Skeletal muscle tissue (tissue), 4 donors: ENCODE data around the gene GRM4. TPM values are rescaled to one million over a fixed set of nuclear protein-coding genes. Genes with fewer than 3 reads are reported as not detected.

ENCODE experiments used
- H3K27ac ChIP-seq: one replicate; pipeline ENCODE4 v1.7.0; 2013; ENCODE audit warnings: mild to moderate bottlenecking, low read depth, low read length, inconsistent platforms
- H3K27me3 ChIP-seq, 3 donors: one replicate each; pipeline ENCODE4 v1.7.0; 2013; ENCODE audit warnings: low read length in 3 of 3; ENCODE audit not compliant: control insufficient read depth in 3 of 3, insufficient read depth in 3 of 3
- H3K36me3 ChIP-seq, 3 donors: one replicate each; pipeline ENCODE4 v1.7.0; 2013; ENCODE audit warnings: low read length in 3 of 3; ENCODE audit not compliant: control insufficient read depth in 3 of 3, insufficient read depth in 3 of 3
- H3K4me1 ChIP-seq, 3 donors: one replicate each; pipeline ENCODE4 v1.7.0; 2013; ENCODE audit warnings: low read length in 3 of 3, mild to moderate bottlenecking in 3 of 3; ENCODE audit not compliant: control insufficient read depth in 3 of 3, insufficient read depth in 3 of 3
- H3K4me3 ChIP-seq, 3 donors: one replicate each; pipeline ENCODE4 v1.7.0; 2013; ENCODE audit warnings: low read length in 3 of 3
- H3K9ac ChIP-seq, 3 donors: one replicate each; pipeline ENCODE4 v1.7.0; 2013; ENCODE audit warnings: low read length in 3 of 3, mild to moderate bottlenecking in 3 of 3, moderate library complexity in 2 of 3, low read depth in 1 of 3
- H3K9me3 ChIP-seq, 3 donors: one replicate each; pipeline ENCODE4 v1.7.0; 2013; ENCODE audit warnings: low read length in 3 of 3; ENCODE audit not compliant: control insufficient read depth in 3 of 3
- total RNA-seq: library from RNA; depleted of rRNA; stranded (reverse); fragments of >200 nt; gene quantifications from one replicate; pipeline ENCODE4 v1.2.3, GENCODE V29; 2014
- donor health status: Osteomylitis.

The GRM4 gene
- total RNA-seq, 1 donor from 2014 or later = 1.6 TPM

DNA sequence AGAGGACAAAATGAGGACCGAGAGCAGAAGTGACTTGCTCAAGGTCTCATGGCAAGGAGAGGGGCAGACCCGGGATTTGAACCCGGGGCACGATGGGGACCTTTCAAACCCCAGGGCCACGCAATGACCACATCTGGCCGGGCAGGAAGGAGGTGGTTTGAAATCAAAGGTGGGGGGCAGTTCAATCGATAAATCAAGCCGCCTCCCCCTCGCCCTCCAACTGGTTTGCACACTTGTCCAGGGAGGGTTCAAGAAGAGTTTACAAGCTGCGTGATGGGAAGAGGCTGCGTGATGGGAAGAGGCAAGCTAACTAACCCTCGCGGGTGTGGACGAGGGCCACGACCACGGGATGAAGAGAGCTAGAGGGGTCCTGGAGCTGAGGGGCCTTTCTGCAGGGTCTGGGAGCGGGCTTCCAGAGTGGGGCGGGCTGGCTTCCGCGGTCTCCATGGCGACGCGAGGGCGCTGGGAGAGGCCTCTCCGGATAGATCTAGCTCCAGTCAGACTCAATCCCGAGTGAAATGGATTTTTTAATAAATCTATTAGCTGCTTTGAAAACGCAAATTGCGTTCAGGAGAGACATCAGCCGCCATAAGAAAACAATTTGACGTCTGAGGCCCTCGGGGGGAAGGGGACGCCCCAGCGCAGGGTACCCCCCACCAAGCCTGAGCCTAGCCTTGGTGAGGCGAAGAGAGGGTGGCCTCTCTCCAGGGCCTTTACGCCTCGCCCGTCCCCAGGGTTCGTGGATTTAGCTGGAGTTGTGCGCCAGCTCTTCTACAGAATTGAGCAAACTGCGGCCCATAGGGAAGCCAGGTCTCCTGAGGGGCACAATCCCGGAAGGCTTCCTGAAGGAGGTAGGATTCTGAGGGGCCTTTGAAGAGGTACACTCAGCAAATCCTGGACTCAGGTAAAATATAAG lies 143.9 kb downstream of the GRM4 start:
- H3K4me3 ChIP-seq = no peak overlapping the region
- H3K4me1 ChIP-seq = no peaks in the 10 kb centered on the region
- H3K27me3 ChIP-seq = peaks cover 4 to 16% (median 7%) of the 10 kb centered on the region in 3 donors
- no peaks in the 10 kb centered on the region for H3K36me3 ChIP-seq
- H3K27ac ChIP-seq = no peak overlapping the region
- no peak overlapping the region for H3K9ac ChIP-seq
- no peaks in the 10 kb centered on the region for H3K9me3 ChIP-seq

DNA sequence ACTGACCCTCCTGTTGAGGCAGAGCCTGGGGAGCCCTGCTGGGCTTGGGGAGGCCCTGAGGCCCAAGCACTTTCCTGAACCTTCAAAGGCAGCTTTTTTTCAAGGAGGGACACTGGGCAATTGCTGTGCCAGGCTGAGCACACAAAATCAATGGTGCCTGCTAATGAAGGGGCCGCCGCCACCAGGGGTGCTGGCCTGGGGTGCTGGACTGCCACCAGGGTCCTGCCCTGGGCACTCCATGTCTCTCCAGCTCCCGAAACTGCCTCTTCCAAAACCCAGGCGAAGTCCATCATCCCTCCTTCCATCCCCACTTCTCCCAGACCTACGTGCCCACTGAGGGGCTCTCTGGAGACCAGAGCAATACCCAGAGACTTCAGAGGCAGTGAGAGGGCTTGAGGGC lies 145.6 kb downstream of the GRM4 start:
- Histone ChIP-seq H3K27ac (no peak overlapping the region), H3K36me3 (no peaks in the 10 kb centered on the region), H3K27me3 (peaks cover 4 to 16% (median 7%) of the 10 kb centered on the region in 3 donors), H3K9ac (no peak overlapping the region), H3K4me1 (no peaks in the 10 kb centered on the region), H3K9me3 (no peaks in the 10 kb centered on the region), H3K4me3 (no peak overlapping the region)

DNA sequence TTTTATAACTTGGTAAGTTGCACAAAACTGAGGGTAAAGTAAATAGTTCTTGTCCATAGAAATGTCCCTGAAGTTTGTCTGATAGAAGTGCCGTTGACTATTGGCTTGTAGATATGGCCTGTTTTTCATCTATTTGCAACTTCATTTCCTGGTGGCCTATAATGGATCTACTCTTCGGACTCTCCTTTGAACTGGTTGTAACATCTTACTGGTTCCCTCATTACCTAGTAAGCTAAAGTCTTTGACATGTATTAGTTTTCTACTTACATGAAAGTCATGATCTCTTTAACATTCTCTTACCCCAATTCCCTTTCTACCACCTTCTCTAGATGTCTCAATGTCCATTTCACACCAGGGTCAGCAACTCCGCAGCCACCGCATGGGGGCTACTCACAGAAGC lies 146.3 kb downstream of the GRM4 start:
- Histone ChIP-seq H3K36me3 (no peaks in the 10 kb centered on the region), H3K9ac (no peak overlapping the region), H3K27ac (no peak overlapping the region), H3K4me1 (no peaks in the 10 kb centered on the region), H3K4me3 (no peak overlapping the region), H3K9me3 (no peaks in the 10 kb centered on the region), H3K27me3 (peaks cover 4 to 16% (median 7%) of the 10 kb centered on the region in 3 donors)

DNA sequence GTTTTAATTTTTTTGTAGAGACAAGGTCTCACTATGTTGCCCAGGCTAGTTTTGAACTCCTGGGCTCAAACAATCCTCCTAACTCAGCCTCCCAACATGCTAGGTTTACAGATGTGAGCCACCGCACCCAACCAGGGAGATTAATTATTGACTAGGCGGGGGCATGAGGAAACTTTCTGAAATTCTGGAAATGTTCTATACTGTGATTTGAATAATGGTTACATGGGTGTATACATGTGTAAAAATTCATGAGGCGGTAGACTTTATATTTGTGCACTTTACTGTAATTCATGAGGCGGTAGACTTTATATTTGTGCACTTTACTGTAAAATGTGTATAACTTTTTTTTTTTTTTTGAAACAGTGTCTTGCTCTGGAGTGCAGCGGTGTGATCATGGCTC lies 147.2 kb downstream of the GRM4 start:
- H3K27me3 ChIP-seq = peaks cover 9 to 21% (median 15%) of the 10 kb centered on the region in 3 donors
- H3K9ac ChIP-seq = no peak overlapping the region
- H3K4me3 ChIP-seq = no peak overlapping the region
- no peaks in the 10 kb centered on the region for H3K36me3 ChIP-seq
- no peaks in the 10 kb centered on the region for H3K4me1 ChIP-seq
- H3K27ac ChIP-seq = no peak overlapping the region
- H3K9me3 ChIP-seq = no peaks in the 10 kb centered on the region

DNA sequence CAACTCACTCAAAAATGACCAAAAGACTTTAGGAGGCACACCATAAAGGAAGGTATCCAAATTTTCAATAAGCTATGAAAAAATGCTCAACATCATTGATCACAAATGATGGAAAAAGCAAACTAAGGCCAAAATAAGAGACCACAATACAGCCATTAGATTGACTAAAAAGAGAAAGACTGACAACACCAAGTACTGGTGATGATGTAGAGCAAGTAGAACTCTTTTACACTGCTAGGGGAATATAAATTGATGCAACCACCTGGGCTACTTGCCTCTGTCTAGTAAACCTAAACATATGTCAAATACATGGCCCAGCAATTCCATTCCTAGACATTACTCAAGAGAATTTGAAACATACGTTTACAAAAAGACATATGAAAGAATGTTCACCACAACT lies 148.6 kb downstream of the GRM4 start:
- peaks cover 9 to 27% (median 26%) of the 10 kb centered on the region in 3 donors for H3K27me3 ChIP-seq
- H3K27ac ChIP-seq = no peak overlapping the region
- no peak overlapping the region for H3K4me3 ChIP-seq
- no peaks in the 10 kb centered on the region for H3K4me1 ChIP-seq
- no peaks in the 10 kb centered on the region for H3K36me3 ChIP-seq
- no peaks in the 10 kb centered on the region for H3K9me3 ChIP-seq
- no peak overlapping the region for H3K9ac ChIP-seq

DNA sequence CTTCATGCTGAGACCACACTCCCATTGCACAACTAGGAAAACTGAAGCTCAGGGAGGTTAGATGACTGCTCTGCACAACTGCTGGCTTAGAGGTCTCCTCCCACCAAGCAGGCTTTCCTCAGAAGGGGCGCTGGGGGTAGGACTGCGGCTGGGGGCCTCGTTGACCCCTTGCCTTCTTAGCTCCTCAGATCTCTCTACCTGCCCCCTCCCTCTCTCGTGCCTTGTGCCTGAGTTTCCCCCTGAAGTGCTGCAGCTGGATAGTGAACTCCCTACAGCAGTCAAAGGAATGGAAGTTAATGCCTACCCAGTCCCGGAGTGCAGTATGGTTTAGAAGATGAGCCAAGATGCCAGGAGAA lies 149.8 kb downstream of the GRM4 start:
- Histone ChIP-seq H3K4me3 (no peak overlapping the region), H3K27ac (no peak overlapping the region), H3K9me3 (no peaks in the 10 kb centered on the region), H3K27me3 (peaks cover 5 to 33% (median 22%) of the 10 kb centered on the region in 3 donors), H3K4me1 (no peaks in the 10 kb centered on the region), H3K9ac (no peak overlapping the region), H3K36me3 (no peaks in the 10 kb centered on the region)

DNA sequence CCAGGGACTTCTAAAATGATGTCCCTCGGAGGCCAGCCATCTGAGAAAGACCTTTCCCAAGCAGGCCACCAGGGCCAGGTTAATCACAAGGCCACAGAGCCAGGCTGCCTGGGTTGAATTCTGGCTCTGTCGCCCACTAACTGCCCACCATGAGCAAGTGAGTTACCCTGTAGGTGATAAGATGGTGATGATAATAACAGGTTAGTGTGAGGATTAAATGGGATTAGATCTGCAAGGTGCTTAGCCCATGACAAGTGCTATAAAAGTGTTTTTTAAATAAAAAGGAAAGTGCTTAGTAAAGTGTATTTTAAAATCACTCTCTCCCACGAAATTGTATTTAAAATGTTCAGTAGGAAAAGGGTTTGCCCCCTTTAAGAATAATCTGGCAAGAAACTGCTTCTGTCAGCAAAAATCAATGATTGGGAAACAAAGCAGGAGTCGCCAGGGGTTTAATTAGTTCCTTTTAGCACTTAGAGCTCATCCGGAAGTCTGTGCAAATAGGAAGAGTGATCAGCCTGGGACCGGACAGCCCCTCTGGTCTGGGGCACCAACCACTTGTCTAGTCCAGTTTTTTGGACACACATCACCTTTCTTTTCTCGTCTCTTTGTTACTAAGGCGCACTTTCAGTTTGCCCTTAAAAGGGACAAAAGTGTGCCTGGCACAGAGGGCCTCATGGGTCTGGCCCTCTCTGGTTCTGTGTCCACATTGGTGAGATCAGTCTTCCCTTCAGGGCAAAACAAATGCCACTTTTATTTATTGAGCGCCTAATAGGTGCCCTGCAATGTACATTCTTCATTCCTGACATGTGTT lies 150.4 kb downstream of the GRM4 start:
- Histone ChIP-seq H3K27ac (no peak overlapping the region), H3K9me3 (no peaks in the 10 kb centered on the region), H3K4me3 (no peak overlapping the region), H3K9ac (no peak overlapping the region), H3K36me3 (no peaks in the 10 kb centered on the region), H3K27me3 (peaks cover 5 to 35% (median 21%) of the 10 kb centered on the region in 3 donors), H3K4me1 (no peaks in the 10 kb centered on the region)

DNA sequence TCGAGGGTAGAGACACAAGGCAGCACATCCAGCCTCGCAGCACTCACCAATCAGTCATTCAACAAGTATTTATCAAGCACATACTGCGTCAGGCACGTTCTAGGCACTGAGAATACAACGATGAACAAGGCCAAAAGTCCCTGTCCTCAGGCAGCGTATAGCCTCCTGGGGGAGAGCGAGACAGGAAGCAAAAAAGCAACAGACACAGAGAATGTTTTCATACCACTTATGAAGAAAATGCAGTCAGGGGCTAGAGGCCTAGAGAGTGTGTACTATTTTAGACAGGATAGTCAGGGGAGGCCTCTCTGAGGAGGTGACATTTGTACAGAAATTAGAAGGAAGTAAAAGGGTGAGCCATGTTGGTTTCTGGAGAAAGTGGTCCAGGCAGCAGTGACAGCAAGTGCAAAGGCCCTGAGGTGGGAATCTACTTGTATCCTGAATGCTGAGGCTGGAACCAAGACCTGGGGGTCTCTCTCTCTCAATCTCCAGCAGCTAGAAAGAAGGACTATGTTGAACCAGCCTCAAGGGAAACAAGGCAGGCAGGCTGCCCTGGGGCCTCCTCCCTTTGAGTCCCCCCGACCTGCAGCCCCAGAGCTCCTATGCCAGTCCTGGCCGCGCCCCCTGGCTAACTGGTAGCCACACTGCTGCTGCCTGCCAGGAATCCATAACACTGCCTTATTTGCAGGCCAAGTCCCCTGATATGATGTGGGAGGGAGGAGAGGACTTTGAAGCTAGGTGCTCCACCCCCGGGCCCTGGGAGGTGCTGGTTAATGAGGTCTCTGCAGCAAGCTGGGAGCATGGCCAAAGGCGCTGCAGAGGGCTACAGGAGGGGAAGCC lies 151.2 kb downstream of the GRM4 start:
- Histone ChIP-seq H3K4me3 (no peak overlapping the region), H3K27me3 (peaks cover 5 to 36% (median 17%) of the 10 kb centered on the region in 3 donors)

DNA sequence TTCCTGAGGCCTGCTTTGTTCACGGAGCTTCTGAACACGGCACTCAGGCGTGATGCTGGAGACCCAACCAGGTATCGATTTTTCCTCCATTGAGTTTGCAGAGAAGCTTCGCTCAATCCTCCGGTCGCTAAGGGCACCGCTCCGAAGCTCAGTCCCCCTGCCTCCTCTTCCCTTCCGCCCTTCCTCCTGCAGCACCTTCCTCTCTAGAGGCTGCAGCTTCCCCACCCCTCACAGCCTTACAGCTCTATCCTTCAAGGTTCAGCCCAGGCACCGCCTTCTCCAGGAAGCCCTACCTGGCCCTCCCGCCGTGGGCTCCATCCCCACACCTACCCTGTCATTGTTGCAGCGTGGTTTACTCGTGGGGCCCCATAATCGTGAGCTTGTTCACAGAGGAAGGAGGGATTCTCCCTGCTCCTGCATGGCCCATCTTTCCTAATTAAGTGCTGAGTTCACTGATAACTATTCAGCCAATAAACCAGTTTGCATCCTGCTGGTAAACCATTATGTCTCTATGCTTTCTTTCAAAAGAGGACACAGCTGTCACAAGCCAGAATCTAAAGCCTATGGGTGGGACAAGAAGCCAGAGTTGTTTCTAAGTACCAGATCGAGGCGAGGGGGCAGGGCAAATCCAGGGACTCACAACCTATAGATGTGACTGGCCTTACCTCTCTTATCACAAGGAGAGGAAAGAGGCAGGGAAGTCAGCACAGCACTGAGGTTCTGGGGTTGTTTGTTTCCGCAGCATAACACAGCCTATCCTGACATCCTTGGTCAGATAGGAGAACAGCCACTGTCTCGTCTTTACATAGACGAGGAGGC lies 152.0 kb downstream of the GRM4 start:
- Histone ChIP-seq H3K36me3 (no peaks in the 10 kb centered on the region), H3K4me3 (no peak overlapping the region), H3K4me1 (no peaks in the 10 kb centered on the region), H3K9ac (no peak overlapping the region), H3K27ac (no peak overlapping the region), H3K27me3 (peaks cover 9 to 36% (median 17%) of the 10 kb centered on the region in 3 donors), H3K9me3 (no peaks in the 10 kb centered on the region)

More for the DNA sequence above, 151.2 kb downstream of the GRM4 start:
- no peaks in the 10 kb centered on the region for H3K4me1 ChIP-seq
- H3K9ac ChIP-seq = no peak overlapping the region
- H3K27ac ChIP-seq = no peak overlapping the region
- H3K9me3 ChIP-seq = no peaks in the 10 kb centered on the region
- no peaks in the 10 kb centered on the region for H3K36me3 ChIP-seq
